ENCODE data around the gene HSPA14.

DNA sequence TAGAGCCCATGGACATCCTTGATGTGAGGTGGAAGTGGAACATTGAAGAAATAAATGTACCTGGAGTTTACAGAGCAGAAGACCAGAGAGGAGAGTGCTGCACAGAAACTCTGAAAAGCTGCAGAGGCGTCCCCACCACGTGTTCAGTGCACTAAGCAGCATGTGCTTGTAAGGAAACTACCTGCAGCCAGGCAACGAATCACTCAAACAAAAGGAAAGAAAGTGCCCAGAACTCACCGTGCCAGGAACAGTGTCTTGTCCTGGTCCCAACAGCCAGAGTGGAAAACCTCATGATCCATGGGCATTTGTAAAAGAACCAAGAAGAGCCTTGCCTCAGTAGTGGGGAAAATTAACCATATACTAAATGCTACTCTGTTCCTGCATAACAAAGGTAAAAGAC lies 72.8 kb downstream of the HSPA14 start:
- TF ChIP-seq, protein P1, sequence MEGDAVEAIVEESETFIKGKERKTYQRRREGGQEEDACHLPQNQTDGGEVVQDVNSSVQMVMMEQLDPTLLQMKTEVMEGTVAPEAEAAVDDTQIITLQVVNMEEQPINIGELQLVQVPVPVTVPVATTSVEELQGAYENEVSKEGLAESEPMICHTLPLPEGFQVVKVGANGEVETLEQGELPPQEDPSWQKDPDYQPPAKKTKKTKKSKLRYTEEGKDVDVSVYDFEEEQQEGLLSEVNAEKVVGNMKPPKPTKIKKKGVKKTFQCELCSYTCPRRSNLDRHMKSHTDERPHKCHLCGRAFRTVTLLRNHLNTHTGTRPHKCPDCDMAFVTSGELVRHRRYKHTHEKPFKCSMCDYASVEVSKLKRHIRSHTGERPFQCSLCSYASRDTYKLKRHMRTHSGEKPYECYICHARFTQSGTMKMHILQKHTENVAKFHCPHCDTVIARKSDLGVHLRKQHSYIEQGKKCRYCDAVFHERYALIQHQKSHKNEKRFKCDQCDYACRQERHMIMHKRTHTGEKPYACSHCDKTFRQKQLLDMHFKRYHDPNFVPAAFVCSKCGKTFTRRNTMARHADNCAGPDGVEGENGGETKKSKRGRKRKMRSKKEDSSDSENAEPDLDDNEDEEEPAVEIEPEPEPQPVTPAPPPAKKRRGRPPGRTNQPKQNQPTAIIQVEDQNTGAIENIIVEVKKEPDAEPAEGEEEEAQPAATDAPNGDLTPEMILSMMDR (conservative IDR thresholded peaks at IDR 0.05; ENCODE audit: low read depth, low read length), result no peak
- TF ChIP-seq EZH2 (IDR thresholded peaks at IDR 0.05; ENCODE audit: low read length, unreplicated experiment), result no peak
